Calu3 (cell line): ENCODE measurements around the gene PSMD3. TPM values are rescaled to one million over a fixed set of nuclear protein-coding genes. Genes with fewer than 3 reads are reported as not detected.

Experiments
- BruUV-seq: library from RNA; stranded (reverse); fragments of 400-500 nt; replicated peaks from 2 replicates; lab custom pipeline; 2021; lab: Mats Ljungman, UMichigan
- CTCF ChIA-PET: fragments of 300-600 bp; sonication (Branson Sonifier 250); formaldehyde crosslinking; loops from one replicate; lab custom pipeline; 2022; ENCODE audit warnings: antibody characterized with exemption; lab: Charles Lee
- DNase-seq: peaks from one replicate; pipeline ENCODE4 v3.0.0; 2022
- H3K27ac Mint-ChIP-seq: one replicate; pipeline ENCODE4 v1.8.0; 2022; ENCODE audit warnings: mixed read lengths; ENCODE audit not compliant: unreplicated experiment
- H3K27me3 Mint-ChIP-seq: one replicate; pipeline ENCODE4 v1.8.0; 2022; ENCODE audit warnings: mixed read lengths; ENCODE audit not compliant: unreplicated experiment
- H3K36me3 Mint-ChIP-seq: one replicate; pipeline ENCODE4 v1.8.0; 2022; ENCODE audit warnings: mild to moderate bottlenecking, moderate library complexity, mixed read lengths; ENCODE audit not compliant: insufficient read depth, unreplicated experiment
- H3K4me1 Mint-ChIP-seq: one replicate; pipeline ENCODE4 v1.8.0; 2022; ENCODE audit warnings: mild to moderate bottlenecking, low read depth, mixed read lengths; ENCODE audit not compliant: unreplicated experiment
- H3K4me3 Mint-ChIP-seq: one replicate; pipeline ENCODE4 v1.8.0; 2022; ENCODE audit warnings: mild to moderate bottlenecking, low read depth, moderate library complexity, mixed read lengths; ENCODE audit not compliant: unreplicated experiment
- H3K9me3 Mint-ChIP-seq: one replicate; pipeline ENCODE4 v1.8.0; 2022; ENCODE audit warnings: low read depth, mixed read lengths; ENCODE audit not compliant: unreplicated experiment
- intact Hi-C: fragments of 100-400 bp; cut with micrococcal nuclease; formaldehyde crosslinking; loops from one replicate; pipeline ENCODE4 v1.10.0; 2022; ENCODE audit not compliant: unreplicated experiment
- total RNA-seq: library from RNA; stranded (reverse); gene quantifications from 2 replicates; pipeline ENCODE4 v1.2.3, GENCODE V29; 2022
- TF ChIP-seq, protein P1 (sequence below): fragments of 200-600 bp; IDR thresholded peaks from one replicate; pipeline ENCODE4 v1.8.0; 2022; ENCODE audit warnings: antibody characterized with exemption; ENCODE audit not compliant: unreplicated experiment

The PSMD3 gene
- total RNA-seq, 1 experiment from 2014 or later, result 2,179 TPM

DNA sequence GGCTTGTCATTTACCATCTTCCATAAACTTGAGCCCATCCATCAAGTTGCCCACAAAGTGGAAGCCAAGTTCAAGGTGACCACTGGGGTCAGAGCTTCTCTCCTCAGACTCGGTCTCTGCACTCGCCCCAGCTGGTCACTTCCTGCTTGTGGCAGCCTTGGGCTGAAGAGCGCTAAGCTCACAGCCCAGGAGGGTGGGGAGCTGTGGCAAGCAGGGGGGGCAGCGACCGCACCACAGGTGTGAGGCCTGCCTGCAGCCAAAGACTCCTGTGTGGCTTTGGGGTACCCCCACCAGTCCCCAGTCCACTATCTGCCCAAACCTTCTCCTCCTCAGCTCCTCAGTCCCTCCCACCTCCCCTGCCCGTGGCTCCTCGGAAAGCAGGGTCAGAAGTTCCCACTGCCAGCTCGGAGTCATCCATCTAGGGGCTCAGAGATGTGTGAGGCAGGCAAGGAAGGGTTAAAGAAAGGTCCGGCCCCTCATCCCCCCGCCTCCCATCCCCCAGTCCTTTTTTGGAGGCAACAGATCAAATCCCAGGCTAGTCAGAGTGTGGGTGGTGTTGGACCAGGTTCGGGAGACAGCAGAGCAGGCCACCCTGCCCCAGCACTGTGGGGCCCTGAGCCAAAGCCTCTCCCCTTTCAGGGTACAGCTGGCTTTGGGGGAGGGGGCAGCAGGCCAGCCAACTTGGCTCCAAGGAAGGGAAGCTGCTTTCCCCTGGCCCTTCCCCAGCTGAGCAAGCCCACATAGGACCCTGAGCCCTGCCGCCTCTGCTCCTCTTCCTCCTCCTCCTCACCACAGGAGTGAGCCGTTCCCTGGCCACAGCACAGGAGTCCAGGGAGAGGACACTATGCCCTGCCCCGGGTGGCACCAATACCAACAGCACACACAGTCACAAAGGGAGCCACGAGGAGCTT lies 37.9 kb downstream of the PSMD3 start:
- intact Hi-C loops, result no loop called here
- no peak for DNase-seq
- Mint-ChIP-seq H3K27ac (no peak overlapping the region), H3K4me3 (no peak overlapping the region), H3K4me1 (peaks cover 25% of the 10 kb centered on the region), H3K27me3 (peaks cover 53% of the 10 kb centered on the region), H3K9me3 (no peaks in the 10 kb centered on the region), H3K36me3 (peaks cover 43% of the 10 kb centered on the region)
- CTCF ChIA-PET, result interaction anchor here (0.6 to 76.9 kb wide), 35 partner anchors 13 to 585 kb away, joined by 3 to 6506 read pairs (median 5); partner anchors contain the start of genes GSDMA, GSDMB, LRRC3C and MED24
- no TSS peak for BruUV-seq
- TF ChIP-seq, protein P1, sequence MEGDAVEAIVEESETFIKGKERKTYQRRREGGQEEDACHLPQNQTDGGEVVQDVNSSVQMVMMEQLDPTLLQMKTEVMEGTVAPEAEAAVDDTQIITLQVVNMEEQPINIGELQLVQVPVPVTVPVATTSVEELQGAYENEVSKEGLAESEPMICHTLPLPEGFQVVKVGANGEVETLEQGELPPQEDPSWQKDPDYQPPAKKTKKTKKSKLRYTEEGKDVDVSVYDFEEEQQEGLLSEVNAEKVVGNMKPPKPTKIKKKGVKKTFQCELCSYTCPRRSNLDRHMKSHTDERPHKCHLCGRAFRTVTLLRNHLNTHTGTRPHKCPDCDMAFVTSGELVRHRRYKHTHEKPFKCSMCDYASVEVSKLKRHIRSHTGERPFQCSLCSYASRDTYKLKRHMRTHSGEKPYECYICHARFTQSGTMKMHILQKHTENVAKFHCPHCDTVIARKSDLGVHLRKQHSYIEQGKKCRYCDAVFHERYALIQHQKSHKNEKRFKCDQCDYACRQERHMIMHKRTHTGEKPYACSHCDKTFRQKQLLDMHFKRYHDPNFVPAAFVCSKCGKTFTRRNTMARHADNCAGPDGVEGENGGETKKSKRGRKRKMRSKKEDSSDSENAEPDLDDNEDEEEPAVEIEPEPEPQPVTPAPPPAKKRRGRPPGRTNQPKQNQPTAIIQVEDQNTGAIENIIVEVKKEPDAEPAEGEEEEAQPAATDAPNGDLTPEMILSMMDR, result no peak

DNA sequence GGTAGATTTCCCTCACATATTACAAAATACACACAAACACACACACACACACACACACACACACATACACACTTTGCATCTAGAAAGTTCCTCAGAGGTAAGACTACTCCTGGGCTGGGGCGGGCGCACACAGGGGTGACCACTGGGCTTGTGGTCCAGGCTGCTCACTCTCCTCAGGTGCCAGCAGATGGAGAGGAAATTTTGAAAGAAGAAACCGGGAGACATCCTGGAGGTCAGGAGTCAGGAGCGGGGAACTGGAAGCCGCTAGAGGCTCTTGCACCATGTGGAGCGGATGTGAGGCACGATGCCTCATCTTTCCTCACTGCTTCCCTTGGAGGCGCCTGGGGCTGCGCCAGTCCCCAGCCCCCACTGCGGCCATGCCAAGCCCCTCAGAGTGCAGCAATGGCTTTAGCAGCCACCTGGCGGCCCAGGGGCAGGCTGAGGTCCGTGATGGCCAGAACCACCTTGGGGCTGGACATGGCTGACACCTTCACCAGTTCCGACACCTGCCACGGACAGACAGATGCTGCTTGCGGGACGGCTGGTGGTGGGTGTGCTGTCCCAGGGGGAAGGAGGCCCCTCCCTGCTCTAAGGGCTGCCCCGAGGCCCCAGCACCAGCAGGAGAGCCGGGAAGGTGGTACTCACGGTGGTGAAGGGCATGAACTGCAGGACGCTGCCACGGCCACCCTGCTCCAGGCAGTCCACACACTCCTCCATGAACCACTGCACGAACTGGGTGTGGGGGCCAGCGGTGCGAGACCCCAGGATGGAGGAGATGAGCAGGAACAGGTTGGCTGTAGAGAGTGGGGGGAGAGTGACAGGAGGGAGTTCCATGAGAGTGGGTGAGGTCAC lies 38.8 kb downstream of the PSMD3 start:
- Mint-ChIP-seq H3K9me3 (no peaks in the 10 kb centered on the region), H3K4me1 (peaks cover 24% of the 10 kb centered on the region), H3K4me3 (no peak overlapping the region), H3K27ac (no peak overlapping the region), H3K36me3 (peaks cover 42% of the 10 kb centered on the region), H3K27me3 (peaks cover 44% of the 10 kb centered on the region)
- intact Hi-C loops, result no loop called here
- BruUV-seq, result TSS peak; percentile 56
- DNase-seq, result peak; percentile 86
- TF ChIP-seq, protein P1, result no peak
- CTCF ChIA-PET, result interaction anchor here (0.6 to 76.9 kb wide), 29 partner anchors 12 to 520 kb away, joined by 3 to 6506 read pairs (median 6); partner anchors contain the start of genes CSF3, GSDMA, GSDMB and LRRC3C

DNA sequence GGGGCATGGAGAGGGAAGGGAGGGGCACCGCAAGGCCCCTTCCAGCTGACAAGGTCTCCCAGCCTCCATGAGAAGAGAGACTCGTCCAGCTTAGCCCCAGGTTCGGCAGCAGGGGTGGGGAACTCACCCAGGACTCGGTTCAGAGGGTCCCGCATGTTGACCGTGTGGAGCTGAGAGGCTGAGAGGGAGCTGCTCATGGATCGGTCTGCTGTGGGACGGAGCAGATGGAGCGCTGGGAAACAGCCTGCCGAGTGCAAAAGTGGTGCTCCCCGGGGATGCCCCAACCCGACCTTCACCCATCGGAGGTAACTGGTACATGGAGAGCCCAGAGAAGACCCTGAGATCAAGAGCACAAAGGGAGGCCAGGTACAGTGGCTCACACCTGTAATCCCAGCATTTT lies 39.5 kb downstream of the PSMD3 start:
- TF ChIP-seq, protein P1, result no peak
- Mint-ChIP-seq H3K9me3 (no peaks in the 10 kb centered on the region), H3K27ac (no peak overlapping the region), H3K4me3 (no peak overlapping the region), H3K36me3 (peaks cover 44% of the 10 kb centered on the region), H3K4me1 (peaks cover 24% of the 10 kb centered on the region), H3K27me3 (peaks cover 37% of the 10 kb centered on the region)
- intact Hi-C loops, result no loop called here
- CTCF ChIA-PET, result interaction anchor here (0.5 to 23.5 kb wide), 26 partner anchors 13 to 399 kb away, joined by 3 to 774 read pairs (median 7); partner anchors contain the start of genes CSF3, MED24, NR1D1 and PSMD3
- no TSS peak for BruUV-seq
- DNase-seq, result peak; percentile 56

DNA sequence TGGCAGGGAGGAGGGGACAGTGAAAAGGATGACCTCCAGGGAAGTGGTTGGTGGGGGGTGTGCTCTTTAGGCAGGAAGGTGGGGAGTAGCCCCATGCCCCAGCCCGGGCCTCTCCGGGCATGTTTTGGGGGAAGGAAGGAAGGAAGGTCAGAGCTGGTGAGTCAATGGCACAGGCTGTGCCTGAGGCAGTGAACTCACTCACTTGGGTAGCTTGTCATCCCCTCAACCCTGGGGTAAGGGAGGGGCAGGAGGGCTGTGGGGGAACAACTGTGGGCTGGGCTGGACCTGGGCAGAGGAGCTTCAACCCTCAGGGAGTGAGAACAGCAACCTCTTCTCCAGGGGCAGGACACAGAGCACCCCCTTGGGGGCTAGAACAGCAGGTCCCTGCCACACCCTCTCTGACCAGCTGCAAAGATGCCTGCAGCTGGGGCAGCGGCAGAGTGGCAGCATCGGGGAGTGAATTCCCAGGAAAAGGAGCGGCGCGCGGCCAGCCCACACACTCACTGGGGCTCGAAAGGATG lies 40.9 kb downstream of the PSMD3 start:
- no TSS peak for BruUV-seq
- intact Hi-C loops, result no loop called here
- H3K9me3 Mint-ChIP-seq, result no peaks in the 10 kb centered on the region
- H3K36me3 Mint-ChIP-seq, result peaks cover 58% of the 10 kb centered on the region
- H3K4me1 Mint-ChIP-seq, result peaks cover 36% of the 10 kb centered on the region
- TF ChIP-seq, protein P1, result no peak
- H3K27ac Mint-ChIP-seq, result no peak overlapping the region
- CTCF ChIA-PET, result interaction anchor here (0.6 to 23.5 kb wide), 84 partner anchors 8 to 478 kb away, joined by 3 to 774 read pairs (median 4); partner anchors contain the start of genes CSF3, ERBB2, MED24 and NR1D1
- peak; percentile 88 for DNase-seq
- H3K4me3 Mint-ChIP-seq, result no peak overlapping the region
- peaks cover 23% of the 10 kb centered on the region for H3K27me3 Mint-ChIP-seq
